IMR-90 (cell line): ENCODE data around the gene TRAFD1. TPM values are rescaled to one million over a fixed set of nuclear protein-coding genes. Genes with fewer than 3 reads are reported as not detected.

ENCODE experiments used
- ATAC-seq: fragments of 200-7000 bp; cut with Tn5 transposase; 2 replicates; pipeline ENCODE4 v1.9.1; 2020; ENCODE audit warnings: low read depth, mild to moderate bottlenecking, moderate library complexity
- BruUV-seq: library from RNA; stranded (reverse); fragments of 400-500 nt; replicated peaks from 2 replicates; lab custom pipeline; 2021; lab: Mats Ljungman, UMichigan
- CTCF ChIA-PET: fragments of 300-600 bp; formaldehyde crosslinking; extraction: SDS; loops from one replicate; lab custom pipeline; 2021; ENCODE audit warnings: antibody characterized with exemption; lab: Yijun Ruan, JAX
- POLR2A ChIA-PET: fragments of 300-600 bp; sonication (Branson Sonifier 250); formaldehyde crosslinking; loops from one replicate; lab custom pipeline; 2022; ENCODE audit warnings: antibody characterized with exemption; ENCODE audit not compliant: unreplicated experiment; lab: Charles Lee
- DNase-seq: peaks from one replicate; pipeline ENCODE4 v3.0.0; 2013
- H2AFZ ChIP-seq: replicated peaks from 2 replicates; pipeline ENCODE3; 2013; ENCODE audit warnings: low read length, mild to moderate bottlenecking; ENCODE audit not compliant: poor library complexity
- H2AK5ac ChIP-seq: 2 replicates; pipeline ENCODE4 v1.6.1; 2013; ENCODE audit warnings: low read depth, low read length, inconsistent platforms
- H2AK9ac ChIP-seq: replicated peaks from 2 replicates; pipeline ENCODE3; 2013; ENCODE audit warnings: mild to moderate bottlenecking, low read depth, low read length, moderate library complexity; ENCODE audit not compliant: poor library complexity
- H2BK120ac ChIP-seq: 2 replicates; pipeline ENCODE4 v1.6.1; 2013; ENCODE audit warnings: low read depth, low read length, inconsistent platforms
- H2BK15ac ChIP-seq: 3 replicates; pipeline ENCODE4 v1.6.1; 2013; ENCODE audit warnings: low read depth, low read length, inconsistent platforms
- H2BK20ac ChIP-seq: 2 replicates; pipeline ENCODE4 v1.6.1; 2013; ENCODE audit warnings: low read depth, mild to moderate bottlenecking, inconsistent platforms, low read length, moderate library complexity
- H2BK5ac ChIP-seq: 2 replicates; pipeline ENCODE4 v1.6.1; 2013; ENCODE audit warnings: mild to moderate bottlenecking, low read depth, low read length, inconsistent platforms; ENCODE audit not compliant: poor library complexity, severe bottlenecking
- H3K14ac ChIP-seq: replicated peaks from 2 replicates; pipeline ENCODE4 v1.6.1; 2013; ENCODE audit warnings: low read depth, low read length, inconsistent platforms
- H3K18ac ChIP-seq: 2 replicates; pipeline ENCODE4 v1.6.1; 2013; ENCODE audit warnings: low read depth, low read length, control low read depth
- H3K23ac ChIP-seq: 2 replicates; pipeline ENCODE4 v1.6.1; 2013; ENCODE audit warnings: low read depth, low read length, inconsistent platforms
- H3K27ac ChIP-seq: 2 replicates; pipeline ENCODE4 v1.5.1; 2013; ENCODE audit warnings: mild to moderate bottlenecking, control low read depth, low read length; ENCODE audit not compliant: insufficient read depth
- H3K27me3 ChIP-seq: 2 replicates; pipeline ENCODE4 v1.6.1; 2013; ENCODE audit warnings: low read length; ENCODE audit not compliant: control insufficient read depth, insufficient read depth
- H3K36me3 ChIP-seq: 2 replicates; pipeline ENCODE4 v1.6.1; 2013; ENCODE audit warnings: low read length, mixed read lengths; ENCODE audit not compliant: control insufficient read depth, insufficient read depth
- H3K4ac ChIP-seq: 2 replicates; pipeline ENCODE4 v1.6.1; 2013; ENCODE audit warnings: low read depth, low read length, inconsistent platforms
- H3K4me1 ChIP-seq: 2 replicates; pipeline ENCODE4 v1.6.1; 2013; ENCODE audit warnings: low read length, mixed read lengths; ENCODE audit not compliant: control insufficient read depth, insufficient read depth
- H3K4me2 ChIP-seq: 2 replicates; pipeline ENCODE4 v1.6.1; 2013; ENCODE audit warnings: low read depth, mild to moderate bottlenecking, control low read depth, low read length, moderate library complexity
- H3K4me3 ChIP-seq: 2 replicates; pipeline ENCODE4 v1.5.1; 2013; ENCODE audit warnings: low read depth, mild to moderate bottlenecking, control low read depth, low read length, moderate library complexity; ENCODE audit not compliant: insufficient read depth
- H3K56ac ChIP-seq: 2 replicates; pipeline ENCODE4 v1.6.1; 2013; ENCODE audit warnings: low read length, inconsistent platforms; ENCODE audit not compliant: insufficient read depth; ENCODE audit errors: extremely low read depth
- H3K79me1 ChIP-seq, 2 experiments: 2 replicates each; pipeline ENCODE4 v1.6.1; 2013; ENCODE audit warnings: low read length in 2 of 2, inconsistent platforms in 1 of 2, low read depth in 1 of 2
- H3K9ac ChIP-seq: 2 replicates; pipeline ENCODE4 v1.6.1; 2013; ENCODE audit warnings: low read depth, low read length, control low read depth
- H3K9me1 ChIP-seq: 2 replicates; pipeline ENCODE4 v1.6.1; 2013; ENCODE audit warnings: low read length, inconsistent platforms; ENCODE audit not compliant: insufficient read depth
- H3K9me3 ChIP-seq: 2 replicates; pipeline ENCODE4 v1.6.1; 2013; ENCODE audit warnings: low read length; ENCODE audit not compliant: control insufficient read depth, insufficient read depth
- H4K20me1 ChIP-seq: 2 replicates; pipeline ENCODE4 v1.6.1; 2013; ENCODE audit warnings: low read length, inconsistent platforms; ENCODE audit not compliant: insufficient read depth
- H4K5ac ChIP-seq: 2 replicates; pipeline ENCODE4 v1.6.1; 2013; ENCODE audit warnings: mild to moderate bottlenecking, low read depth, low read length, control low read depth
- H4K8ac ChIP-seq, 2 experiments: 2 replicates each; pipeline ENCODE4 v1.6.1; 2013; ENCODE audit warnings: low read depth in 2 of 2, low read length in 2 of 2, control low read depth in 1 of 2, inconsistent platforms in 1 of 2
- H4K91ac ChIP-seq: 2 replicates; pipeline ENCODE4 v1.6.1; 2013; ENCODE audit warnings: low read depth, low read length, inconsistent platforms; ENCODE audit not compliant: insufficient read depth
- BHLHE40 ChIP-seq: fragments of 150-350 bp; IDR thresholded peaks from 2 replicates; pipeline ENCODE4 v1.6.1; 2016; ENCODE audit warnings: mild to moderate bottlenecking, low read depth, low read length
- CEBPB ChIP-seq: IDR thresholded peaks from 2 replicates; pipeline ENCODE4 v1.6.1; 2012; ENCODE audit warnings: low read depth, low read length, improper control_type of control experiment
- CHD1 ChIP-seq: IDR thresholded peaks from 2 replicates; pipeline ENCODE4 v1.6.1; 2012; ENCODE audit warnings: low read depth, low read length, improper control_type of control experiment
- CTCF ChIP-seq: conservative IDR thresholded peaks from 2 replicates; pipeline ENCODE4 v1.5.1; 2012; ENCODE audit warnings: mild to moderate bottlenecking, low read depth, low read length, improper control_type of control experiment
- ELK1 ChIP-seq: fragments of 150-350 bp; IDR thresholded peaks from 2 replicates; pipeline ENCODE4 v1.6.1; 2016; ENCODE audit warnings: low read depth, mild to moderate bottlenecking, low read length, moderate library complexity, borderline replicate concordance
- FOS ChIP-seq: fragments of 150-350 bp; IDR thresholded peaks from 2 replicates; pipeline ENCODE4 v1.6.1; 2016; ENCODE audit warnings: low read depth, low read length
- MAFK ChIP-seq: IDR thresholded peaks from 2 replicates; pipeline ENCODE4 v1.6.1; 2012; ENCODE audit warnings: low read depth, low read length, improper control_type of control experiment
- MAZ ChIP-seq: IDR thresholded peaks from 2 replicates; pipeline ENCODE4 v1.6.1; 2012; ENCODE audit warnings: low read depth, mild to moderate bottlenecking, low read length, improper control_type of control experiment, moderate library complexity, borderline replicate concordance
- MXI1 ChIP-seq: IDR thresholded peaks from 2 replicates; pipeline ENCODE4 v1.6.1; 2012; ENCODE audit warnings: low read depth, mild to moderate bottlenecking, low read length, moderate library complexity, borderline replicate concordance
- NFE2L2 ChIP-seq: fragments of 150-350 bp; IDR thresholded peaks from 2 replicates; pipeline ENCODE4 v1.6.1; 2016; ENCODE audit warnings: low read depth, mild to moderate bottlenecking, low read length
- POLR2A ChIP-seq: IDR thresholded peaks from 2 replicates; pipeline ENCODE4 v1.6.1; 2012; ENCODE audit warnings: mild to moderate bottlenecking, low read depth, low read length
- RAD21 ChIP-seq: IDR thresholded peaks from 2 replicates; pipeline ENCODE4 v1.6.1; 2012; ENCODE audit warnings: low read length, improper control_type of control experiment
- RCOR1 ChIP-seq: IDR thresholded peaks from 2 replicates; pipeline ENCODE4 v1.6.1; 2012; ENCODE audit warnings: mild to moderate bottlenecking, low read length, improper control_type of control experiment; ENCODE audit not compliant: insufficient replicate concordance
- RFX5 ChIP-seq: IDR thresholded peaks from 2 replicates; pipeline ENCODE4 v1.8.0; 2012; ENCODE audit warnings: low read depth, mild to moderate bottlenecking, low read length, moderate library complexity
- SMC3 ChIP-seq: fragments of 150-350 bp; IDR thresholded peaks from 2 replicates; pipeline ENCODE4 v1.6.1; 2016; ENCODE audit warnings: low read depth, mild to moderate bottlenecking, antibody characterized with exemption, low read length, moderate library complexity
- USF2 ChIP-seq: fragments of 150-350 bp; IDR thresholded peaks from 2 replicates; pipeline ENCODE4 v1.6.1; 2017; ENCODE audit warnings: mild to moderate bottlenecking, antibody characterized with exemption, low read length, low read depth
- WGBS, 2 experiments: methylation state at CpG; one replicate each; pipeline versions ENCODE4 v1.1.5 to v1.1.7; 2013; ENCODE audit warnings: missing lambda C conversion rate in 2 of 2; ENCODE audit not compliant: insufficient read length in 1 of 2; ENCODE audit errors: extremely low coverage in 2 of 2; 5-methylcytosine and 5-hydroxymethylcytosine counted together
- dilution Hi-C: fragments of 300-500 bp; cut with HindIII; formaldehyde crosslinking; loops from one replicate; pipeline ENCODE4 v1.14.3; 2018; ENCODE audit warnings: low sequenced_read_pairs; ENCODE audit not compliant: unreplicated experiment
- in situ Hi-C: fragments of 300-500 bp; cut with MboI; formaldehyde crosslinking; loops from 3 replicates; pipeline ENCODE4 v1.14.3; 2019; ENCODE audit warnings: low sequenced_read_pairs, inconsistent platforms, mixed read lengths
- intact Hi-C: fragments of 100-400 bp; cut with micrococcal nuclease; formaldehyde crosslinking; loops from 2 replicates; pipeline ENCODE4 v1.10.0; 2022
- polyA plus RNA-seq, 3 experiments: library from polyadenylated mRNA; depleted of rRNA; stranded (reverse); fragments of >200 nt; gene quantifications; 2 replicates each; pipeline ENCODE4 v1.2.3, GENCODE V29; 2012; ENCODE audit warnings: low replicate concordance in 1 of 3
- total RNA-seq: library from RNA; depleted of rRNA; stranded (reverse); fragments of >200 nt; gene quantifications from 2 replicates; pipeline ENCODE4 v1.2.3, GENCODE V29; 2012

TRAFD1 gene
- total and polyA plus RNA-seq, 2 of the 4 experiments (the other 2 are of a cell fraction), result 41.3 to 70.4 TPM

GRCh38 chr12:112163471-112163991 lies 38.2 kb downstream of the TRAFD1 start:
- Histone ChIP-seq H3K27me3 (no peaks in the 10 kb centered on the region), H3K9ac (no peak overlapping the region), H3K56ac (no peak overlapping the region), H2AK5ac (no peak overlapping the region), H3K4me1 (no peaks in the 10 kb centered on the region), H3K23ac (no peak overlapping the region), H2BK20ac (no peak overlapping the region), H4K20me1 (no peaks in the 10 kb centered on the region), H3K4me2 (no peak overlapping the region), H3K18ac (no peak overlapping the region), H4K5ac (no peak overlapping the region), H3K79me1 (no peaks in the 10 kb centered on the region; a peak in 1 of 4 replicates), H3K9me3 (0 out of 2 replicates have a peak, but pooled peaks cover 2% of the 10 kb centered on the region), H3K9me1 (no peaks in the 10 kb centered on the region), H3K36me3 (peaks cover 52% of the 10 kb centered on the region), H3K4me3 (no peak overlapping the region), H2BK5ac (no peak overlapping the region), H2AFZ (no peak overlapping the region), H4K91ac (no peak overlapping the region), H4K8ac (no peak overlapping the region), H3K4ac (no peak overlapping the region), H2BK120ac (no peak overlapping the region), H3K14ac (no peak overlapping the region), H2AK9ac (no peak overlapping the region), H3K27ac (no peak overlapping the region), H2BK15ac (no peak overlapping the region)
- no TSS peak for BruUV-seq
- in situ Hi-C loops, result no loop called here
- DNase-seq (no peak), ATAC-seq (no peak)
- ChIA-PET POLR2A (no interaction called here), CTCF (no interaction called here)
- 98% methylated on average over 11 of the region's 22 CpGs; no CpG with 5 or more reads in 1 of the 2 experiments for WGBS, 2 experiments
- dilution Hi-C loops, result no loop called here
- intact Hi-C loops, result no loop called here
- TF ChIP-seq CHD1 (no peak), SMC3 (no peak), BHLHE40 (no peak), POLR2A (no peak), CTCF (no peak), USF2 (no peak), FOS (no peak), ELK1 (no peak), MXI1 (no peak), RFX5 (no peak), CEBPB (no peak), MAZ (no peak), RCOR1 (no peak), RAD21 (no peak), MAFK (no peak), NFE2L2 (no peak)
